HL-60 (cell line): Measurements from ENCODE around the gene COMMD9.

Source experiments
- GABPA ChIP-seq: IDR thresholded peaks from 2 replicates; pipeline ENCODE4 v1.6.1; 2012; ENCODE audit warnings: low read depth
- POLR2AphosphoS5 ChIP-seq: IDR thresholded peaks from 2 replicates; pipeline ENCODE4 v1.6.1; 2012; ENCODE audit warnings: low read depth
- TF ChIP-seq, protein P1 (sequence below): IDR thresholded peaks from 2 replicates; pipeline ENCODE4 v1.6.1; 2012; ENCODE audit warnings: low read depth; ENCODE audit not compliant: insufficient replicate concordance
- TF ChIP-seq, protein P2 (sequence below): IDR thresholded peaks from one replicate; pipeline ENCODE4 v1.5.1; 2011; ENCODE audit warnings: low read length, control low read depth, inconsistent platforms; ENCODE audit not compliant: insufficient read depth

DNA sequence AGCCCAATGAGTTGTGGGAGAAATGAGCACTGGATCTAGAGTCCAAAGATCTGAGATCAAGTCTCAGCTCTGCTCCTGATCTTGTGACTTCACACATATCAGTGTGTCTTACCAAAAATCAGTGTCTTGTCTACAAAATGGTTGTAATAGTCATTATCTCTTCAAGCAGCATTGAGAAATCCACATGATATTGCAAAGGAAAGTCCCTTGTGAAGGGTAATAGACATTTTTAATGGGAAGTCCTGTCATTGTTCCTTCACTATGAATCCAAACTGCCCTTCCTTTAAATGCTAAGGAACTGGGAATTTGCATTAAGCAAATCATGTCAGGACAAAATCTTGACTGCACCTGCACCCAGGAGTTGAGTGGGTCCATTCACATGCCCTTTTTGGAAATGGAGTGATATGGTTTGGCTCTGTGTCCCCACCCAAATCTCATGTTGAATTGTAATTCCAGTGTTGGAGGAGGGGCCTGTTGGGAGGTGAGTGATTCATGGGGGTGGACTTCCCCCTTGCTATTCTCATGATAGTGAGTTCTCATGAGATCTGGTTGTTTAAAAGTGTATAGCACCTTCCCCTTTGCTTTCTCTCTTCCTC, 51.1 kb downstream of the COMMD9 start:
- TF ChIP-seq, protein P1, sequence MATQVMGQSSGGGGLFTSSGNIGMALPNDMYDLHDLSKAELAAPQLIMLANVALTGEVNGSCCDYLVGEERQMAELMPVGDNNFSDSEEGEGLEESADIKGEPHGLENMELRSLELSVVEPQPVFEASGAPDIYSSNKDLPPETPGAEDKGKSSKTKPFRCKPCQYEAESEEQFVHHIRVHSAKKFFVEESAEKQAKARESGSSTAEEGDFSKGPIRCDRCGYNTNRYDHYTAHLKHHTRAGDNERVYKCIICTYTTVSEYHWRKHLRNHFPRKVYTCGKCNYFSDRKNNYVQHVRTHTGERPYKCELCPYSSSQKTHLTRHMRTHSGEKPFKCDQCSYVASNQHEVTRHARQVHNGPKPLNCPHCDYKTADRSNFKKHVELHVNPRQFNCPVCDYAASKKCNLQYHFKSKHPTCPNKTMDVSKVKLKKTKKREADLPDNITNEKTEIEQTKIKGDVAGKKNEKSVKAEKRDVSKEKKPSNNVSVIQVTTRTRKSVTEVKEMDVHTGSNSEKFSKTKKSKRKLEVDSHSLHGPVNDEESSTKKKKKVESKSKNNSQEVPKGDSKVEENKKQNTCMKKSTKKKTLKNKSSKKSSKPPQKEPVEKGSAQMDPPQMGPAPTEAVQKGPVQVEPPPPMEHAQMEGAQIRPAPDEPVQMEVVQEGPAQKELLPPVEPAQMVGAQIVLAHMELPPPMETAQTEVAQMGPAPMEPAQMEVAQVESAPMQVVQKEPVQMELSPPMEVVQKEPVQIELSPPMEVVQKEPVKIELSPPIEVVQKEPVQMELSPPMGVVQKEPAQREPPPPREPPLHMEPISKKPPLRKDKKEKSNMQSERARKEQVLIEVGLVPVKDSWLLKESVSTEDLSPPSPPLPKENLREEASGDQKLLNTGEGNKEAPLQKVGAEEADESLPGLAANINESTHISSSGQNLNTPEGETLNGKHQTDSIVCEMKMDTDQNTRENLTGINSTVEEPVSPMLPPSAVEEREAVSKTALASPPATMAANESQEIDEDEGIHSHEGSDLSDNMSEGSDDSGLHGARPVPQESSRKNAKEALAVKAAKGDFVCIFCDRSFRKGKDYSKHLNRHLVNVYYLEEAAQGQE, result no peak
- TF ChIP-seq, protein P2, sequence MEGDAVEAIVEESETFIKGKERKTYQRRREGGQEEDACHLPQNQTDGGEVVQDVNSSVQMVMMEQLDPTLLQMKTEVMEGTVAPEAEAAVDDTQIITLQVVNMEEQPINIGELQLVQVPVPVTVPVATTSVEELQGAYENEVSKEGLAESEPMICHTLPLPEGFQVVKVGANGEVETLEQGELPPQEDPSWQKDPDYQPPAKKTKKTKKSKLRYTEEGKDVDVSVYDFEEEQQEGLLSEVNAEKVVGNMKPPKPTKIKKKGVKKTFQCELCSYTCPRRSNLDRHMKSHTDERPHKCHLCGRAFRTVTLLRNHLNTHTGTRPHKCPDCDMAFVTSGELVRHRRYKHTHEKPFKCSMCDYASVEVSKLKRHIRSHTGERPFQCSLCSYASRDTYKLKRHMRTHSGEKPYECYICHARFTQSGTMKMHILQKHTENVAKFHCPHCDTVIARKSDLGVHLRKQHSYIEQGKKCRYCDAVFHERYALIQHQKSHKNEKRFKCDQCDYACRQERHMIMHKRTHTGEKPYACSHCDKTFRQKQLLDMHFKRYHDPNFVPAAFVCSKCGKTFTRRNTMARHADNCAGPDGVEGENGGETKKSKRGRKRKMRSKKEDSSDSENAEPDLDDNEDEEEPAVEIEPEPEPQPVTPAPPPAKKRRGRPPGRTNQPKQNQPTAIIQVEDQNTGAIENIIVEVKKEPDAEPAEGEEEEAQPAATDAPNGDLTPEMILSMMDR, result no peak
- TF ChIP-seq POLR2AphosphoS5 (no peak), GABPA (no peak)
